GM20431 (cell line): ENCODE results near the gene PIP4K2C.
"Not testable (repeated sequence)": the region's sequence is repeated elsewhere in the genome, so short reads cannot be mapped to it uniquely, and the experiment has no call there.

Experiments
- in situ Hi-C: fragments of 300-500 bp; cut with MseI, MboI; formaldehyde crosslinking; loops from one replicate; pipeline ENCODE4 v1.15.0; 2020; ENCODE audit warnings: low sequenced_read_pairs; ENCODE audit not compliant: unreplicated experiment

PIP4K2C gene

DNA sequence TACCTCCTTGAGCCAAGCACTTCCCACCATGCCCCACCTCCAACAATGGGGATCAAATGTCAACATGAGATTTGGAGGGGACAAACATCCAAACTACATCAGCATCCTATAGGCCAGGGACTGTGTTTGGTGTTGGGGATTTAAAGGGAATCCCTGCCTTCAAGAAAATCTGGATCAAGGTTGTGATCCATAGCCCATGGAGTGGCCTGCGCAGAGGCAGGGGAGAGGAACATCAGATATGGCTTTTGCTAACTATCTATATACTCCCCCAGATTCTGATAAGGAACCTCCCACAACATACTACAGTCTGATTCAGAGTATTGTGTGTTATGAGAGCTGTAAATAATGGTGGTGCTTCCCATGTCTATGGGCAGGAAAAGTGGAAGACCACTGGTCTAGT is 36.1 kb upstream of the PIP4K2C start:
- in situ Hi-C loops: no loop called here

DNA sequence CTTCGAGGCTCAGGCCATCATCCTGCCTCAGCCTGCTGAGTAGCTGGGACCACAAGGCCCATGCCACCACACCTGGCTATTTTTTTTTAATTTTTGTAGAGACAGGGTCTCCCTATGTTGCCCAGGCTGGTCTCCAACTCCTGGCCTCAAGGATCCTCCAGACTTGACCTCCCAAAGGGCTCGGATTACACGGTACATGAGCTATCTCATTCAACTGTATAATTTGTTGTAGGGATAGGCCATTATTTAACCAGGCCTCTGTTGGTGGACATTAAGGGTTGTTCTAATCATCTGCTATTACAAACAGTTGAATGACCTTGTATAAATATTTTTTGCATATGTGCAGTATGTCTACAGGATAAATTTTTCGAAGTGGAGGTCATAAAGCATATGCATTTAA is 32.1 kb upstream of the PIP4K2C start:
- in situ Hi-C loops: no loop called here

DNA sequence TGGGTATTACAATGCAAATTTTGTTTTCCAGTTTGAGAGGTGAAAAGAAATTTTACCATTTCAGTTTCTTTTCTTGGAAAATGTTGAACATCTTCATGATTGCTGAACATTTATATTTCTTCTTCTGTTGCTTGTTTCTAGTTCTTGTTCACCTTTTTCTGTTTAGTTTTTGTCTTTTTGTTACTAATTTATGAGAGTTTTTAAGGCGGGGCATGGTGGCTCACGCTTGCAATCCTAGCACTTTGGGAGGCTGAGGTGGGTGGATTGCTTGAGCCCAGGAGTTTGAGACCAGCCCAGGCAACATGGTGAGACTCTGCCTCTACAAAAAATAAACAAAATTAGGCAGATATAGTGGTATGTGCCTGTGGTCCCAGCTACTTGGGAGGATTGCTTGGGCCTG is 30.5 kb upstream of the PIP4K2C start:
- in situ Hi-C loops: no loop called here

DNA sequence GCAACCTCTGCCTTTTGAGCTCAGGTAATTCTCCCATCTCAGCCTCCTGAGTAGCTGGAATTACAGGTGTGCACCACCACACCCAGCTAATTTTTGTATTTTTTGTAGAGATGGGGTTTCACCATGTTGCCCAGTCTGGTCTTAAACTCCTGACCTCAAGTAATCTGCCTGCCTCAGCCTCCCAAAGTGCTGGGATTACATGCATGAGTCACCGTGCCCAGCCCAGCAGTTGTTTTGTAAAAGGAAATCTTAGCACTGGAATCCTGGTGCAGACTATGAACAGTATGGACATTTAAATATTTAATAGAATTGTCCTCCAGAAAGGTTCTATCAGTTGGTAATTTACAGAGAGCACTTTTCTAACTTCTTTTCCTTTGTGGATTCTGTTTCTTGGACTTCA is 29.9 kb upstream of the PIP4K2C start:
- in situ Hi-C loops: not testable (repeated sequence)

DNA sequence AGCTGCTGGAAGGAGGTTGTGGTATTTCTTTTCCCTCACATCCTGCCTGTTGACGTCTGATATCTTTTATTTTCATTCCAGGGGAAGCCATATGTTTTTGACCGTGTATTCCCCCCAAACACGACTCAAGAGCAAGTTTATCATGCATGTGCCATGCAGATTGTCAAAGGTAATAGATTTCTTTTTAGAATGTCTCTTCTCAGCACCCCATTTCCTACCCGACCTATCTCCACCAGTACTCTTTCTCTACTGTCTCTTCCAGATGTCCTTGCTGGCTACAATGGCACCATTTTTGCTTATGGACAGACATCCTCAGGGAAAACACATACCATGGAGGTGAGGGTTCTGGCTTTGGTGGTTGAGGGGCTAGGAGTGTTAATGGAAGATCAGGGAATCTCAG is 27.6 kb upstream of the PIP4K2C start:
- in situ Hi-C loops: no loop called here

DNA sequence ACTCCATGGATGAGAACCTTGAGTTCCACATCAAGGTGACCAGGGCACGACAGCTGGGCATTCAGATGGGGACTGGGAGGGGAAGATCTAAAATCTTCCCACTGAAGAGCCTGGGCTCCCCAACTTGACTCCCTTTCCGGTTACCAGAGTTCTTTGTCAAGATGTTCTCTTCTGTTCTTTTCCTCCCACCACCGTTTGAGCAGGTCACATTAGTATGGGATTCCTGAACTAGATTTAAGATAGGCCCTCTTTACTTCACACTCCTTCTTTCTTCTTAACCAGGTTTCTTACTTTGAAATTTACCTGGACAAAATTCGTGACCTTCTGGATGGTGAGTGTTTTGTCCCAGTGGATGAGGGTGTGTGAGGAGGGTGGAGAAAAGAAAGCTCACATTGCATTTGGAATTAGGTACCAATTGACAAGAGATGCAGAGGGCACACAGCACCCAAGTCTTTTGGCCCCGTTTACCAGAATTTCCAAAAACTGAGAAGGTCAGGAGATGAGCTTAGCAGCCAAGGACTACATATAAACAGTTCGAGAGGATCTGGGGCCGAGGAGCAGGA is 26.7 kb upstream of the PIP4K2C start:
- in situ Hi-C loops: no loop called here

DNA sequence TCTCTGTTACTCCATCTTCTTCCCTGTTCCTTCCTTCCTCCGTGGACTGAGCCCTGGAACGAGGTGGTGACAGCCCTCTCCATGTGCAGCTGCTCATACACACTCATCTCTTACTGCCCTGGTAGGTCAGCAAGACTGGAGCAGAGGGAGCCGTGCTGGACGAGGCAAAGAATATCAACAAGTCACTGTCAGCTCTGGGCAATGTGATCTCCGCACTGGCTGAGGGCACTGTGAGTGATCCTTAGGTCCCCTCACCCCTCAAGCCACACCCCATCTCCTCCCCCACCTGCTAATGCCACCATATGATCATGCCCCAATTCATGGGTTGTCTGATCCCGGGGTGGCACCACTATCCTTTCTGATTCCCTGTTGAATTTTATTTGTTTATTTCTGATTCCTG is 22.2 kb upstream of the PIP4K2C start:
- in situ Hi-C loops: no loop called here

DNA sequence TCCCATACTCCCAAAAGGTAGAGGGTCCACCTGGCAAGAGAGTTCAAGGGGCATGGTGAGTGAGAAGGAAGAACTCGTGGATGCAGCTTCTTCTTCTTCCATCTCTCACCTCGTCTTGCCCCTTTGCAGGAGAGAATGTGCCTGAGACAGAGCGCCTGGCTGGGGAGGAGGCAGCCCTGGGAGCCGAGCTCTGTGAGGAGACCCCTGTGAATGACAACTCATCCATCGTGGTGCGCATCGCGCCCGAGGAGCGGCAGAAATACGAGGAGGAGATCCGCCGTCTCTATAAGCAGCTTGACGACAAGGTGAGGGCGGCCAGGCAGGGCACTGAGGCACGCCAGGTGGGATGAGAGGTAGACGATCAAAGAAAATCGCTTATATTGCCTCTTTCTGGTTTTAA is 21.1 kb upstream of the PIP4K2C start:
- in situ Hi-C loops: no loop called here

DNA sequence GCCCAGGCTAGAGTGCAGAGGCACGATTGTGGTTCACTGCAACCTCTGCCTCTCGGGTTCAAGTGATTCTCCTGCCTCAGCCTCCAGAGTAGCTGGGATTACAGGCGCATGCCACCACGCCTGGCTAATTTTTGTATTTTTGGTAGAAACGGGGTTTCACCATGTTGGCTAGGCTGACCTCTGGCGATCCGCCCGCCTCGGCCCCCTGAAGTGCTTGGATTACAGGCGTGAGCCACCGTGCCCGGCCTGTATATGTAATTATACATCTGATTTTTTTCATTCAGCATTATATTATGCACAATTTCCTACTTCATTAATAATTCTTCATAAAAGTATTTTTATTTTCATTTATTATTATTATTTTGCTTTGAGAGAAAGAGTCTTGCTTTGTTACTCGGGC is 20.6 kb upstream of the PIP4K2C start:
- in situ Hi-C loops: not testable (repeated sequence)

DNA sequence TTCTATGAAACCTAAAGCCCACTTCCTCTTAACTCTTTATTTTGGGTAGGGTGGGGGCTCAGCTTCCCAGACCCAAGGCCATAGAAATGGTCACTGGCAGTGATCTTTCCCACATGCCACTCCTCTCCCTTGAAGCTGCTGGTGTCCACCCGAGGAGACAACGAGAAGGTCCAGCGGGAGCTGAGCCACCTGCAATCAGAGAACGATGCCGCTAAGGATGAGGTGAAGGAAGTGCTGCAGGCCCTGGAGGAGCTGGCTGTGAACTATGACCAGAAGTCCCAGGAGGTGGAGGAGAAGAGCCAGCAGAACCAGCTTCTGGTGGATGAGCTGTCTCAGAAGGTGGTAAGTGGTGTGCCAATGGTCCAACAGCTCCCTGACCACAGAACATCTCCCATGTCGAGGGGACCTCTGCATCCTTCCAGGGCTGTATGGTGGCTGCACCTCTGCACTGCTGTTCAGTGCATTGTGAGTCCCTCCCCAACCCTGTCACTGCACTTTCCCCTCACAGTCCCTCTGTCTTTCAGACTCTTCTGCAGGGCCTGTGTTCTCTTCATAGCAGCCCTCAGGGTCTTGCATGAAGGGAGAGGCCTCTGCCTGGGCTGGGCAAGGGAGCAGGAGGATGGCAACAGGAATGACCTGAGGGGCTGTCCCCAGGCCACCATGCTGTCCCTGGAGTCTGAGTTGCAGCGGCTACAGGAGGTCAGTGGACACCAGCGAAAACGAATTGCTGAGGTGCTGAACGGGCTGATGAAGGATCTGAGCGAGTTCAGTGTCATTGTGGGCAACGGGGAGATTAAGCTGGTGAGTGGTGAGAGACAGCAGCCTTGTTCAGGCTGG is 18.8 kb upstream of the PIP4K2C start:
- in situ Hi-C loops: no loop called here

DNA sequence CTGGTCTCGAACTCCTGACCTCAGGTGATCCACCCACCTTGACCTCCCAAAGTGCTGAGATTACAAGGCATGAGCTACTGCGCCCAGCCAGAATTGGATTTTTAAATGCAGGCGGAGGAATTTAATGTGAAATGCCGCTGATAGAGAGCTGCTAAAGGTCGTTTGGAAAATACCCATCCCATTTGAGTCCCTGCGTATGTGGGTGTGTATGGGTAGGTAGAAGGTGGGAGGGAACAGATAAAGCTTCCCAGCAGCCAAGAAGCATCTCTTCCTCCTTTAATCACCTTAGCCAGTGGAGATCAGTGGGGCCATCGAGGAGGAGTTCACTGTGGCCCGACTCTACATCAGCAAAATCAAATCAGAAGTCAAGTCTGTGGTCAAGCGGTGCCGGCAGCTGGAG is 16.2 kb upstream of the PIP4K2C start:
- in situ Hi-C loops: no loop called here

DNA sequence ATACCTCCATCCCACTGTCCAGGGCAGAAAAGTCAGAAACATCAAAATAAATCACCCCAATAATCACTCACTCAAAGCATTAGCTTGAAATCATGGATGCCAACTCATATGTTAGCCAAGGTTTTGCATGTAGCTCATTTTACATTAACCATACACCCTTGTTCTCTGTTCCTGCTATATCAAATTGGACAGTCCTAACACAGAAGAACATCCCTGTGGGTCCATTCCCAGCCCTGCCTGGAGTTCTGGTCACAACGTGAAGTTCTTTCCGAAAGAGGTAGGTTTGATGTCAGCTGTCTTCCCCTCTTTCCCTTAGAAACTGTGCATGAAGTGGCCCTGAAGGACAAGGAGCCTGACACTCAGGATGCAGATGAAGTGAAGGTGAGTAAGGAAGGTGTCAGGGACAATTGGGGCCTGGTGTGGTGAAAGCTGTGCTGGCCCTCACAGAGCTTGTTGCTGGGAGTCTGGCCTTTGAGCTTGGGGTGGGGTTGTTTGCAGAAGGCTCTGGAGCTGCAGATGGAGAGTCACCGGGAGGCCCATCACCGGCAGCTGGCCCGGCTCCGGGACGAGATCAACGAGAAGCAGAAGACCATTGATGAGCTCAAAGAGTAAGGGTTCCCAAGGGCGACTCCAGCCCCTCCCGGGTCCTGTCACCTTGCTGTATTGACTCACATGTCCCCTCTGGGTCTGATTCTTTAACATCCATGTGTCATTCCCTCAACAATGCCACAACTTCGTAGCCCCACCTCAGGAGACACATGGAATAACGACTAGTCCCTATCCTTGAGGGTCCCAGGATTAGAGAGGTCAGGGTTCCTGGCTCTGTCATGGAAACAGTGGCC is 15.0 kb upstream of the PIP4K2C start:
- in situ Hi-C loops: no loop called here

DNA sequence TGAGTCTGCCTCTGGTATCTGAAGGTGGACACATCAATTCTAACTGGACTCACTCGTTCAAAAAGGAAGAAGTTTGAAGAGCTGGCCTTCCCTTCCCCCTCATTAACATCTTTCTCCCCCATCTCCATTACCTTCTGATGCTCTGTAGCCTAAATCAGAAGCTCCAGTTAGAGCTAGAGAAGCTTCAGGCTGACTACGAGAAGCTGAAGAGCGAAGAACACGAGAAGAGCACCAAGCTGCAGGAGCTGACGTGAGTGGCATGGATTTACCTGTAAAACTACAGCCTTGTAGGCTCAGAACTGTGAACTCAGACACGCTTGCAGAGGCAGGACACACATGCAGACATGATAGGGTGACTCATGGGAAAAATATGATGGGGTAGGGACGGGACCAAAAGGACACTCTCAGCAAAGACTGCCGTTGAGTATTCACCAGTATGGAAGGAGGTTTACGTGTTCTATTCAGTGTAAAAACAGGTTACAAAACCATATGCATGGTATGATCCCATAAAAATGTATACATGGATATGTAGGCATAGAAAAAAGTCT is 14.3 kb upstream of the PIP4K2C start:
- in situ Hi-C loops: no loop called here

DNA sequence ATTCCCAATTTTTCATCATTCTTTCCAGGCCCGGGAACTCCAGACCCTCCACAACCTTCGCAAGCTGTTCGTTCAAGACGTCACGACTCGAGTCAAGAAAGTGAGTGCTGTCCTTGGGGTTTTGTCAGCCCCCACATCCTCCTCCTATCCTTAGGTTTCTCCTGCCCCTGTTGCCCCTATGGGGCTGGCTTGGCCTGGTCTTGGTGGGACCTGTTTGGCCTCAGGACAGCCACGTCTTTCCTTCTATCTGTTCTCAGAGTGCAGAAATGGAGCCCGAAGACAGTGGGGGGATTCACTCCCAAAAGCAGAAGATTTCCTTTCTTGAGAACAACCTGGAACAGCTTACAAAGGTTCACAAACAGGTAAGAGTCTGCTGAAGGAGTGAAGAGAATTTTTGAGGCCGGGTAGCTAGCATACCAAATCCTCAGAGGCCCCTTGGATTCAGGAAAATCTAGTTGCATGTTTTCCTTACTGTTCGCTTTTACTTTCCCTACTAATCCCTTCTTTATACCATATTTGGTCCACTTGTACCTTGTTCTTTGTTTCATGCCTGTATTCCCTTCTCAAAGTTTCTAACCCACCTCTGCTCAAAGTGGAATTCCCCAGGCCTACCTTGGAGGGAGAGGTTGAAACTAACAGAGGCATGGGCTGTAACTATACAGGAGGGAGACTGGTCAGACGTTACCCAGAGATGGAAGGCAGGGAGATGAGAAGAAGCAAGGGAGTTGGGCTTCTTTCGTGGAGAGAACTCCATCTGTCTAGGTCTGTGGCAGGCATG is 12.8 kb upstream of the PIP4K2C start:
- in situ Hi-C loops: no loop called here

DNA sequence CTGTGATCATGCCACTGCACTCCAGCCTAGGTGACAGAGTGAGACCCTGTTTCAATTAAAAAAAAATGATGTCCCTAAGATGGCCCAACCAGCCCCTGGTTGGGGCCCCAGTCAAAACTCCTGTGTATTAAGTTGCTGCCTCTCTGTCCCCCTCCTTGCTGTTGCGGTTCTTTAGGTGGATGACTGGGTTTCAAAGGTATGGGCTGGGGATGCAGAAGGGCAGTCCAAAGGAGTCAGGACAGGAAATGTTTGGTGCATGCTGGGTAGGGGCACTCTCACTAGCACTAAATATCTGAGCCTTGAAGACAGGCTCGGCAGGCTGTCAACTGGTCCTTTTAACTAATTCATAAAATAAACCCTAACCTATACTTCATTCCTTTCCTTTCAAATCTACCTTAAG is 12.0 kb upstream of the PIP4K2C start:
- in situ Hi-C loops: no loop called here

DNA sequence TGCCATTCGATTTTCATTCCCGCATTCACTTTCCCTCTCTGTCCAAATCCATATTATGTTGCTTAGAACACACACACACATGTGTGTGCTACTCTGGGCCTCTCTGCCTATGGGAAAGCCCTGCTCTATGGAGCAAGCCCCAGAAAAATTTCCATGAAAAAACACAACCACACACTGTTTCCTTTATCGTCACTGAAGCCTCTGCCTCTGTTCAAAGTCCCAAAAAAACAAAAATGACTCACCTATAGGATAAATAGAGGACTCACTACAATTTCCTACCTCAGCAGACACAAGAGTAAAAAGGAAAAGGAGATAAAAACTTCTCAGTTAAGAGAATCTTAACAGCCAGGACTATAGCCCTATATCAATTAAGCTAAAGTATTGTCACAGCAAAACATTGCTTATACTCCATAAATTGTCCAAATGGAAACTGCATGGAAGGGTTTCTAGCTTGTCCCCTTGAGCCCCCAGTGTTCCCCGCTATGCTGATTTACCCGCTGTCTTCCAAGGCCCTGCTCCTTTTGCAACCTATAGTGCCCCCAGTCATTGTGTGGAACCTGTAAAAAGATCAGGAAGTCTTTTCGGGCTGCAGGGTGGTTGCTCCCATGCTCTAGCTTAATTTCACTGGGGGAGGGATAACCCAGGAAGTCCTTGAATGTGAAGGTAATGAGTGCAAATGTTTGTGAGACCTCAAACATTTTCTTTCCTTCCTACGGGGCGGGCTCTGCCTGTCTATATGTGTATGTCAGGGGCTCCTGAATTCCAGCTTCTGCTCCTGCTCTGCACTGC is 11.1 kb upstream of the PIP4K2C start:
- in situ Hi-C loops: loop anchor here (5.0 kb wide), 1 partner anchor 42 kb away; no protein-coding TSS in a partner anchor

DNA sequence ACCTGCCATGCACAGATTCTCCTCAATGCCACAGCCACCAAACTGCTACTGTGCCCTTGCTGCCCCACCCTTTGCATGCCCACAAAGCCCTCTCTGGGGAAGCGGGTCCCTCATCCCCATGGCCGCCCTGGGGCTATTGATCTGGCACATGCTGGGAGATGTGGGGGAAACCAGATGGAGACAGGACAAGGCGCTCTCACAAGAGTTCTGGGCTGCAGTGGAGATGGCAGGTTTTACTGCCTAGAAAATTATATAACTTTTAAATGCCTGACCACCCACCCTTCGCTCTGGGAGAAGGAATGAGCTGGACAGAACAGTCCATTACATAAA is 10.6 kb upstream of the PIP4K2C start:
- in situ Hi-C loops: loop anchor here (5.0 kb wide), 1 partner anchor 42 kb away; no protein-coding TSS in a partner anchor

DNA sequence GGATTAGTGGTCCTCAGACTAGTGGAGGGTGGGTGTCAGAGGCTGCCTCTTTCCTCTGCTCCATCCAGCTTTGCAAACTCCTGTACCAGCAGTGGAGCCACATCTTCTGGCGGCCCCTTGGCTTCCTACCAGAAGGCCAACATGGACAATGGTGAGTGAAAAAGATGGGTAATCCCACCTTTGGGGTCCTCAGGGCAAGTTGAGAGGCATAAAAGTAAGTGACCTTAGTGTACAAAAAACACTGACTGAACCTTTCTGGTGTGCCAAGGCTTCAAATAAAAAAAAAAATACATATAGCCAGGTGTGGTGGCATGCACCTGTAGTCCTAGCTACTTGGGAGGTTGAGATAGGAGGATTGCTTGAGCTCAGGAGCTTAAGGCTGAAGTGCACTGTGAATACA is 9.2 kb upstream of the PIP4K2C start:
- in situ Hi-C loops: loop anchor here (5.0 kb wide), 1 partner anchor 40 kb away; no protein-coding TSS in a partner anchor

DNA sequence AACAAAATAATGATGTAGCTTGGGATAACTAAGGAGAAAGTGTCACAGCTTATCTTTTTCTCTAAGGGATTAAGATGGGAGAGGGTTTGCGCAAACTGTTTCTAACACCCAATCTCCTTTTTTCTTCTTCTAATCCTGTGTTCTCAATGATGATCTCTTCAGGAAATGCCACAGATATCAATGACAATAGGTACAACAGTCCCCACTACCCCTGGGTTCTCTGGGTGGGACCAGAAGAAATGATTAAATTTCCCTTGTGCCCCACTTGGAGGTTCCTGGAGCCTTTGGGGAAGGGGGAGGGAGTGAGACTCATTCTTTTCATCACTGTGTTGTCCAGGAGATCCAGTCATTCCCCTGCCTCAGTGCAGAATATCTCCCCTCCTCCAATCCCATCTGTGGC is 8.6 kb upstream of the PIP4K2C start:
- in situ Hi-C loops: loop anchor here (5.0 kb wide), 1 partner anchor 40 kb away; no protein-coding TSS in a partner anchor
